H1 (cell line): ENCODE results near the gene DLK1. TPM values are rescaled to one million over a fixed set of nuclear protein-coding genes. Genes with fewer than 3 reads are reported as not detected.

Experiments
- CTCF ChIA-PET: fragments of 300-600 bp; sonication (Branson Sonifier 250); formaldehyde crosslinking; loops from one replicate; lab custom pipeline; 2021; ENCODE audit not compliant: partially characterized antibody; lab: Charles Lee
- POLR2A ChIA-PET: fragments of 300-600 bp; sonication (Branson Sonifier 250); formaldehyde crosslinking; loops from one replicate; lab custom pipeline; 2021; ENCODE audit warnings: inconsistent platforms; ENCODE audit not compliant: partially characterized antibody; lab: Charles Lee
- DNase-seq, 2 experiments: peaks; one replicate each; pipeline versions ENCODE4 v3.0.0 to v3.0.0-alpha.2; 2010 to 2022; ENCODE audit warnings: low spot score in 2 of 2, low read depth in 1 of 2, mixed read lengths in 1 of 2
- FAIRE-seq: peaks from 2 replicates; lab custom pipeline; 2011; peaks lifted over from hg19 to GRCh38; lab: Jason Lieb, UNC
- H2AFZ ChIP-seq: 2 replicates; pipeline ENCODE4 v1.8.1; 2012; ENCODE audit warnings: low read length, inconsistent platforms
- H2AK5ac ChIP-seq: 2 replicates; pipeline ENCODE4 v1.6.1; 2013; ENCODE audit warnings: low read depth, low read length
- H2BK120ac ChIP-seq: replicated peaks from 2 replicates; pipeline ENCODE3; 2013; ENCODE audit warnings: low read depth, low read length, inconsistent platforms
- H2BK12ac ChIP-seq: 2 replicates; pipeline ENCODE4 v1.6.1; 2013; ENCODE audit warnings: low read depth, low read length
- H2BK15ac ChIP-seq: 2 replicates; pipeline ENCODE4 v1.6.1; 2013; ENCODE audit warnings: low read length
- H2BK20ac ChIP-seq: 2 replicates; pipeline ENCODE4 v1.6.1; 2013; ENCODE audit warnings: low read length
- H2BK5ac ChIP-seq: 2 replicates; pipeline ENCODE4 v1.6.1; 2013; ENCODE audit warnings: low read depth, low read length
- H3K14ac ChIP-seq: 2 replicates; pipeline ENCODE4 v1.6.1; 2013; ENCODE audit warnings: inconsistent platforms; ENCODE audit not compliant: insufficient read length
- H3K18ac ChIP-seq: 2 replicates; pipeline ENCODE4 v1.6.1; 2013; ENCODE audit warnings: low read length; ENCODE audit errors: extremely low read depth
- H3K23ac ChIP-seq: 2 replicates; pipeline ENCODE4 v1.6.1; 2013; ENCODE audit warnings: inconsistent platforms; ENCODE audit not compliant: insufficient read length
- H3K23me2 ChIP-seq: 2 replicates; pipeline ENCODE4 v1.6.1; 2013; ENCODE audit warnings: low read depth, low read length
- H3K27ac ChIP-seq: 2 replicates; pipeline ENCODE4 v1.6.1; 2011; ENCODE audit warnings: low read depth, low read length, inconsistent platforms
- H3K27me3 ChIP-seq, 4 experiments: replicated peaks in 1 of 4; 1 replicate in 1 of 4; 2 replicates in 3 of 4; pipeline versions ENCODE4 v1.6.1 to v1.8.1; 2011 to 2013; ENCODE audit warnings: low read length in 3 of 4, mild to moderate bottlenecking in 3 of 4, inconsistent platforms in 2 of 4, mixed read lengths in 2 of 4, moderate library complexity in 1 of 4; ENCODE audit not compliant: control insufficient read depth in 3 of 4, insufficient read depth in 3 of 4; ENCODE audit errors: extremely low read depth in 1 of 4
- H3K36me3 ChIP-seq, 4 experiments: 2 replicates each; pipeline versions ENCODE4 v1.6.1 to v1.8.1; 2011 to 2013; ENCODE audit warnings: mild to moderate bottlenecking in 4 of 4, low read length in 3 of 4, moderate library complexity in 2 of 4, control low read depth in 1 of 4, inconsistent platforms in 1 of 4; ENCODE audit not compliant: insufficient read depth in 4 of 4, control insufficient read depth in 2 of 4
- H3K4ac ChIP-seq: replicated peaks from 2 replicates; pipeline ENCODE3; 2013; ENCODE audit warnings: low read length, low read depth, mixed read lengths, inconsistent platforms; ENCODE audit not compliant: insufficient read length
- H3K4me1 ChIP-seq, 4 experiments: replicated peaks in 1 of 4; 1 replicate in 1 of 4; 2 replicates in 3 of 4; pipeline versions ENCODE4 v1.6.1 to v1.8.1; 2011 to 2013; ENCODE audit warnings: low read length in 3 of 4, inconsistent platforms in 2 of 4, mixed read lengths in 1 of 4; ENCODE audit not compliant: insufficient read depth in 4 of 4, control insufficient read depth in 3 of 4
- H3K4me2 ChIP-seq, 2 experiments: 2 replicates each; pipeline versions ENCODE4 v1.6.1 to v1.8.1; 2011 to 2013; ENCODE audit warnings: low read depth in 2 of 2, low read length in 2 of 2, control low read depth in 1 of 2, inconsistent platforms in 1 of 2, mild to moderate bottlenecking in 1 of 2; ENCODE audit not compliant: insufficient read depth in 1 of 2
- H3K4me3 ChIP-seq, 4 experiments: fragments of 200-600, 300-600 bp in 1 of 4; sonication (generic), shearing (Covaris generic), sonication (Bioruptor Twin) in 1 of 4; 2 replicates each; pipeline versions ENCODE4 v1.5.1 to v1.8.1; 2011 to 2016; ENCODE audit warnings: low read length in 4 of 4, low read depth in 3 of 4, control low read depth in 2 of 4, inconsistent platforms in 2 of 4, mild to moderate bottlenecking in 2 of 4, mixed read lengths in 1 of 4, moderate library complexity in 1 of 4; ENCODE audit not compliant: insufficient read depth in 2 of 4; ENCODE audit errors: extremely low read depth in 1 of 4
- H3K56ac ChIP-seq: replicated peaks from 2 replicates; pipeline ENCODE3; 2013; ENCODE audit warnings: low read depth, mild to moderate bottlenecking, mixed read lengths, low read length, inconsistent platforms; ENCODE audit not compliant: insufficient read length
- H3K79me1 ChIP-seq: 2 replicates; pipeline ENCODE4 v1.6.1; 2013; ENCODE audit warnings: low read depth, low read length, control low read depth
- H3K79me2 ChIP-seq, 2 experiments: 2 replicates each; pipeline versions ENCODE4 v1.6.1 to v1.8.1; 2012 to 2013; ENCODE audit warnings: low read length in 2 of 2, mild to moderate bottlenecking in 2 of 2, inconsistent platforms in 1 of 2; ENCODE audit not compliant: insufficient read depth in 2 of 2, control insufficient read depth in 1 of 2
- H3K9ac ChIP-seq, 4 experiments: replicated peaks in 1 of 4; 1 replicate in 1 of 4; 2 replicates in 3 of 4; pipeline versions ENCODE4 v1.6.1 to v1.8.1; 2011 to 2013; ENCODE audit warnings: low read depth in 3 of 4, low read length in 3 of 4, control low read depth in 2 of 4, mild to moderate bottlenecking in 2 of 4, moderate library complexity in 2 of 4, inconsistent platforms in 1 of 4; ENCODE audit errors: extremely low read depth in 1 of 4
- H3K9me3 ChIP-seq, 2 experiments: 2 replicates each; pipeline versions ENCODE4 v1.6.1 to v1.8.1; 2012 to 2013; ENCODE audit warnings: mild to moderate bottlenecking in 2 of 2, moderate library complexity in 2 of 2, control low read depth in 1 of 2, inconsistent platforms in 1 of 2, low read depth in 1 of 2, low read length in 1 of 2, mixed read lengths in 1 of 2; ENCODE audit not compliant: insufficient read depth in 2 of 2
- H4K20me1 ChIP-seq, 2 experiments: replicated peaks in 1 of 2; 2 replicates each; pipeline versions ENCODE3 to v1.8.1; 2011 to 2013; ENCODE audit warnings: inconsistent platforms in 2 of 2, low read length in 2 of 2, mild to moderate bottlenecking in 1 of 2; ENCODE audit not compliant: insufficient read depth in 2 of 2, control insufficient read depth in 1 of 2
- H4K5ac ChIP-seq: 2 replicates; pipeline ENCODE4 v1.6.1; 2013; ENCODE audit warnings: low read length, low read depth, mixed read lengths, inconsistent platforms; ENCODE audit not compliant: insufficient read length
- H4K8ac ChIP-seq: 2 replicates; pipeline ENCODE4 v1.8.0; 2013; ENCODE audit warnings: mild to moderate bottlenecking, moderate library complexity, low read length, inconsistent platforms; ENCODE audit not compliant: insufficient read depth; ENCODE audit errors: extremely low read depth
- H4K91ac ChIP-seq: replicated peaks from 2 replicates; pipeline ENCODE3; 2013; ENCODE audit warnings: low read length, mixed read lengths, inconsistent platforms; ENCODE audit not compliant: insufficient read length
- ASH2L ChIP-seq: fragments of 200-600, 300-600 bp; sonication (generic); IDR thresholded peaks from one replicate; pipeline ENCODE4 v1.7.1; 2017; ENCODE audit warnings: low read length
- CHD2 ChIP-seq: IDR thresholded peaks from 2 replicates; pipeline ENCODE4 v1.6.1; 2012; ENCODE audit warnings: low read length, improper control_type of control experiment
- EGR1 ChIP-seq: IDR thresholded peaks from 2 replicates; pipeline ENCODE4 v1.6.1; 2011; ENCODE audit warnings: low read depth, low read length, borderline replicate concordance
- JUND ChIP-seq: IDR thresholded peaks from 2 replicates; pipeline ENCODE4 v1.6.1; 2011; ENCODE audit warnings: mild to moderate bottlenecking, improper control_type of control experiment, low read length
- PHF8 ChIP-seq: fragments of 200-600 bp; sonication (generic); conservative IDR thresholded peaks from 2 replicates; pipeline ENCODE4 v1.7.1; 2012; ENCODE audit warnings: low read depth, mild to moderate bottlenecking, inconsistent platforms, low read length, moderate library complexity
- POLR2A ChIP-seq, 2 experiments: IDR thresholded peaks; 1 replicate in 1 of 2; 2 replicates in 1 of 2; pipeline ENCODE4 v1.6.1; 2011; ENCODE audit warnings: low read depth in 2 of 2, low read length in 2 of 2, mild to moderate bottlenecking in 2 of 2; ENCODE audit errors: control extremely low read depth in 1 of 2
- RNF2 ChIP-seq: fragments of 200-900, 300-1000 bp; sonication (generic); IDR thresholded peaks from 2 replicates; pipeline ENCODE4 v1.7.1; 2016; ENCODE audit warnings: borderline replicate concordance, low read depth, mild to moderate bottlenecking, antibody characterized with exemption, low read length; ENCODE audit not compliant: poor library complexity, severe bottlenecking; ENCODE audit errors: missing control alignments
- RXRA ChIP-seq: IDR thresholded peaks from 2 replicates; pipeline ENCODE4 v1.6.1; 2011; ENCODE audit warnings: low read depth, mild to moderate bottlenecking, low read length, moderate library complexity; ENCODE audit not compliant: insufficient read depth
- SIRT6 ChIP-seq: IDR thresholded peaks from one replicate; pipeline ENCODE4 v1.7.1; 2012; ENCODE audit warnings: low read length, inconsistent platforms
- SP4 ChIP-seq: IDR thresholded peaks from 2 replicates; pipeline ENCODE4 v1.6.1; 2012; ENCODE audit warnings: low read length, inconsistent platforms
- SUZ12 ChIP-seq: fragments of 200-600 bp; sonication (generic); IDR thresholded peaks from 2 replicates; pipeline ENCODE4 v1.6.1; 2012; ENCODE audit warnings: mild to moderate bottlenecking, inconsistent platforms, low read length, moderate library complexity, mixed read lengths
- TAF1 ChIP-seq: IDR thresholded peaks from 2 replicates; pipeline ENCODE4 v1.6.1; 2011; ENCODE audit warnings: mild to moderate bottlenecking, low read depth, low read length
- TCF12 ChIP-seq: IDR thresholded peaks from 2 replicates; pipeline ENCODE4 v1.6.1; 2011; ENCODE audit warnings: low read depth, mild to moderate bottlenecking, low read length
- WGBS, 2 experiments: shearing (Covaris generic) in 1 of 2; methylation state at CpG; one replicate each; pipeline versions ENCODE4 v1.1.6 to v1.1.7; 2013 to 2015; ENCODE audit warnings: low lambda C conversion rate in 2 of 2, mixed read lengths in 2 of 2, inconsistent platforms in 1 of 2, low coverage in 1 of 2, missing lambda C conversion rate in 1 of 2; ENCODE audit not compliant: insufficient replicate concordance in 2 of 2, insufficient coverage in 1 of 2, insufficient read length in 1 of 2; ENCODE audit errors: extremely low coverage in 1 of 2, missing lambda C conversion rate in 1 of 2; 5-methylcytosine and 5-hydroxymethylcytosine counted together
- polyA plus RNA-seq, 7 experiments: library from polyadenylated mRNA; depleted of rRNA in 3 of 7; stranded (reverse) in 5 of 7; unstranded in 2 of 7; fragments of >200 nt in 5 of 7; fragments of 200-250 nt in 2 of 7; gene quantifications; 1 replicate in 5 of 7; 2 replicates in 1 of 7; 4 replicates in 1 of 7; pipeline versions ENCODE4 v1.2.1 to v1.2.3, GENCODE V29; 2011 to 2013; ENCODE audit warnings: missing spikeins in 2 of 7, mixed read lengths in 2 of 7
- total RNA-seq: library from RNA; stranded (reverse); fragmentation: NEBNext Ultra II Directional; extraction: Animal tissue kit (Norgen Biotek cat#: 25700); gene quantifications from 2 replicates; pipeline ENCODE4 v1.2.1, GENCODE V29; 2021
- TF ChIP-seq, protein P1 (sequence below): IDR thresholded peaks from 2 replicates; pipeline ENCODE4 v1.6.1; 2012; ENCODE audit warnings: low read length, inconsistent platforms

DLK1 gene
- total and polyA plus RNA-seq, 2 of the 8 experiments (the other 6 are each of a cell fraction or from before 2014, with no cell fraction given), result 1.3 to 2.4 TPM

DNA sequence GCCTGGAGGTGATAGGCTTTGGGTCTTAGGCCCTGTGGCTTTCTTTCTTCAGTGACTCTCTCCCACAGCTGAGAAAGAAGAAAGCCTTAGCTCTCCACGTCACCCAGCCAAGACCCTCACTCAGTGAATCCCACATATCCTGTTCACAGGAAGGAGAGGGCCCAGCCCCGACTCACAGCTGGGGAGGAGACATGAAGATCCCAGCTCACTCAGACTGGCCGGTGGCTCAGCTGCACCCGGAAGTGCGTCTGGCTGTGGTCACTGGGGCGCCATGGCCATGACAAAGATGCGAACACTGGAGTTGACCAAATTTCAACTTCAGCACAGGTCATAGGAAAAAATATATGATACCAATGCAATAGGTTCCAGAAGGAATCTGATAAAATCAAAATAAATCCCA lies 14.2 kb downstream of the DLK1 start:
- no peak overlapping the region for H3K56ac ChIP-seq
- H2BK15ac ChIP-seq, result no peak overlapping the region
- no peak overlapping the region for H4K8ac ChIP-seq
- no peaks in the 10 kb centered on the region for H3K79me1 ChIP-seq
- H2AK5ac ChIP-seq, result no peak overlapping the region
- no peaks in the 10 kb centered on the region for H3K23me2 ChIP-seq
- no peak overlapping the region for H3K27ac ChIP-seq
- H2BK20ac ChIP-seq, result no peak overlapping the region
- no peak overlapping the region for H2BK5ac ChIP-seq
- no peak overlapping the region for H2AFZ ChIP-seq
- H3K4me1 ChIP-seq, result peaks cover 0 to 5% (median 0%) of the 10 kb centered on the region in 4 experiments; a peak in 1 of 7 replicates
- no peak overlapping the region for H4K5ac ChIP-seq
- H4K20me1 ChIP-seq, result no peaks in the 10 kb centered on the region
- ChIA-PET POLR2A (no interaction called here), CTCF (interaction anchor here (1.0 to 2.6 kb wide), 2 partner anchors 12 to 14 kb away, joined by 3 to 6 read pairs; no protein-coding TSS in a partner anchor)
- H3K14ac ChIP-seq, result no peak overlapping the region
- H3K4ac ChIP-seq, result no peak overlapping the region
- no peak overlapping the region for H2BK12ac ChIP-seq
- H3K9ac ChIP-seq, result no peak overlapping the region
- H3K79me2 ChIP-seq, result no peaks in the 10 kb centered on the region
- H4K91ac ChIP-seq, result no peak overlapping the region
- no peak overlapping the region for H3K23ac ChIP-seq
- H3K4me2 ChIP-seq, result no peak overlapping the region
- WGBS, 2 experiments, result 93% methylated on average over 7 of the region's 7 CpGs; no CpG with 5 or more reads in 1 of the 2 experiments
- no peak for DNase-seq
- no peak for FAIRE-seq
- no peaks in the 10 kb centered on the region; a peak in 1 of 7 replicates for H3K27me3 ChIP-seq
- no peak overlapping the region for H3K4me3 ChIP-seq
- peaks cover 3 to 5% of the 10 kb centered on the region in 2 experiments; a peak in 3 of 4 replicates for H3K9me3 ChIP-seq
- no peak overlapping the region for H2BK120ac ChIP-seq
- no peaks in the 10 kb centered on the region for H3K36me3 ChIP-seq
- no peak overlapping the region for H3K18ac ChIP-seq
- no peak for TF ChIP-seq TCF12
- TF ChIP-seq RXRA, result no peak
- no peak for TF ChIP-seq PHF8
- TF ChIP-seq JUND, result no peak
- TF ChIP-seq SP4, result no peak
- no peak for TF ChIP-seq SIRT6
- no peak for TF ChIP-seq TAF1
- no peak for TF ChIP-seq ASH2L
- TF ChIP-seq SUZ12, result no peak
- TF ChIP-seq POLR2A (IDR thresholded peaks at IDR 0.05; ENCODE audit: control extremely low read depth in 1 of 2, low read depth in 2 of 2, low read length in 2 of 2), result no peak
- no peak for TF ChIP-seq RNF2
- TF ChIP-seq CHD2, result no peak
- TF ChIP-seq, protein P1, sequence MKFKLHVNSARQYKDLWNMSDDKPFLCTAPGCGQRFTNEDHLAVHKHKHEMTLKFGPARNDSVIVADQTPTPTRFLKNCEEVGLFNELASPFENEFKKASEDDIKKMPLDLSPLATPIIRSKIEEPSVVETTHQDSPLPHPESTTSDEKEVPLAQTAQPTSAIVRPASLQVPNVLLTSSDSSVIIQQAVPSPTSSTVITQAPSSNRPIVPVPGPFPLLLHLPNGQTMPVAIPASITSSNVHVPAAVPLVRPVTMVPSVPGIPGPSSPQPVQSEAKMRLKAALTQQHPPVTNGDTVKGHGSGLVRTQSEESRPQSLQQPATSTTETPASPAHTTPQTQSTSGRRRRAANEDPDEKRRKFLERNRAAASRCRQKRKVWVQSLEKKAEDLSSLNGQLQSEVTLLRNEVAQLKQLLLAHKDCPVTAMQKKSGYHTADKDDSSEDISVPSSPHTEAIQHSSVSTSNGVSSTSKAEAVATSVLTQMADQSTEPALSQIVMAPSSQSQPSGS, result no peak
- no peak for TF ChIP-seq EGR1
